Duodenal mucosa (tissue), 2 donors: ENCODE data around the gene SALL1.

ENCODE experiments used
- H3K27ac ChIP-seq: one replicate; pipeline ENCODE4 v1.7.0; 2013; ENCODE audit warnings: low read depth, low read length
- H3K27me3 ChIP-seq, 2 donors: one replicate each; pipeline ENCODE4 v1.7.0; 2013; ENCODE audit warnings: low read length in 2 of 2, control low read depth in 1 of 2; ENCODE audit not compliant: insufficient read depth in 2 of 2, control insufficient read depth in 1 of 2
- H3K36me3 ChIP-seq, 2 donors: one replicate each; pipeline ENCODE4 v1.7.0; 2013; ENCODE audit warnings: low read length in 2 of 2, control low read depth in 1 of 2; ENCODE audit not compliant: insufficient read depth in 2 of 2, control insufficient read depth in 1 of 2
- H3K4me1 ChIP-seq, 2 donors: one replicate each; pipeline ENCODE4 v1.7.0; 2013; ENCODE audit warnings: low read length in 2 of 2, control low read depth in 1 of 2; ENCODE audit not compliant: insufficient read depth in 2 of 2, control insufficient read depth in 1 of 2
- H3K4me3 ChIP-seq, 2 donors: one replicate each; pipeline ENCODE4 v1.7.0; 2013; ENCODE audit warnings: low read length in 2 of 2, low read depth in 1 of 2
- H3K9ac ChIP-seq, 2 donors: one replicate each; pipeline ENCODE4 v1.7.0; 2013; ENCODE audit warnings: low read length in 2 of 2, low read depth in 1 of 2
- H3K9me3 ChIP-seq, 2 donors: one replicate each; pipeline ENCODE4 v1.7.0; 2013; ENCODE audit warnings: low read length in 2 of 2, control low read depth in 1 of 2; ENCODE audit not compliant: control insufficient read depth in 1 of 2

SALL1 gene

DNA sequence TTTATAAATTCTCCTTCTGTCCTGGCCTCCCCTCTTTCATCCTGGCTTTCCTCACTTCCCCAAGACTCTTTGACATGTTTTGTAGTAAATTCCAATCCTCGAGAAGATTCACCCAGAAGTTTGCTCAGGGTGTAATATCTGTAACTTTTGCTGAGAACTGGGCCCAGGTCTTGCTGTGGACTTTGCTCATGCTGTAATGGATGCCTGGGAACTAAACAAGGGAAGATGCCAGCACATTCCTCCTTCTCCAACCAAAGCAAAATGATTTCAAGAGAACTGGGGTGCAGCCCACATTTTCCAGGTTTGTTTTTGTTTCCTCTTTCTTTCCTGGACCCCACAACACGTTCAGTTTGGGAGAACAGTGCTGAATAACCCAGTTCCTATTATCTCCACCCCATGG, 6.6 kb upstream of the SALL1 start:
- H3K27ac ChIP-seq: no peak overlapping the region
- peaks cover 38 to 52% of the 10 kb centered on the region in 2 donors for H3K27me3 ChIP-seq

DNA sequence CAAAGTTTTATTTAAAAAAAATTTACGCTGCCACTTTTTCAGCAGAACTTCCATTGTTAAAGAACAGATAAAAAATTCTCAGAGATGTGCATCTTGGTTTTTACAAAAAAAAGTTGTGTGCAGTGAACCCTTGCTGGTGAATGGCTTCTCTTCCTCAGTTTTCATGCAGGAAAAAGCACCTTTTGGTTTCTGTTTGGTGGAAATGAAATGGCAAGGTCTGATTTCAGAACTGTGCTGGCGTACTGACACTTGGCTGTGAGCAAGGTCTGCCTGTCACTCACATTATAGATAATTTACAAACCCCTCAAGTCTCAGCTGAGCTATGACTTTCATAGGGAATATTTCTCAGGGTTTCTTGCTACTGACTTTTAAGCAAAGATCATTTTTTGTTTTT, 5.7 kb upstream of the SALL1 start:
- H3K27me3 ChIP-seq: peaks cover 40 to 55% of the 10 kb centered on the region in 2 donors
- no peak overlapping the region for H3K27ac ChIP-seq
- no peaks in the 10 kb centered on the region for H3K4me1 ChIP-seq
- H3K4me3 ChIP-seq: no peak overlapping the region
- H3K9ac ChIP-seq: no peak overlapping the region
- H3K9me3 ChIP-seq: no peaks in the 10 kb centered on the region
- H3K36me3 ChIP-seq: no peaks in the 10 kb centered on the region

More for the DNA sequence above, 6.6 kb upstream of the SALL1 start:
- Histone ChIP-seq H3K4me3 (no peak overlapping the region), H3K36me3 (no peaks in the 10 kb centered on the region), H3K4me1 (no peaks in the 10 kb centered on the region), H3K9ac (no peak overlapping the region), H3K9me3 (no peaks in the 10 kb centered on the region)

DNA sequence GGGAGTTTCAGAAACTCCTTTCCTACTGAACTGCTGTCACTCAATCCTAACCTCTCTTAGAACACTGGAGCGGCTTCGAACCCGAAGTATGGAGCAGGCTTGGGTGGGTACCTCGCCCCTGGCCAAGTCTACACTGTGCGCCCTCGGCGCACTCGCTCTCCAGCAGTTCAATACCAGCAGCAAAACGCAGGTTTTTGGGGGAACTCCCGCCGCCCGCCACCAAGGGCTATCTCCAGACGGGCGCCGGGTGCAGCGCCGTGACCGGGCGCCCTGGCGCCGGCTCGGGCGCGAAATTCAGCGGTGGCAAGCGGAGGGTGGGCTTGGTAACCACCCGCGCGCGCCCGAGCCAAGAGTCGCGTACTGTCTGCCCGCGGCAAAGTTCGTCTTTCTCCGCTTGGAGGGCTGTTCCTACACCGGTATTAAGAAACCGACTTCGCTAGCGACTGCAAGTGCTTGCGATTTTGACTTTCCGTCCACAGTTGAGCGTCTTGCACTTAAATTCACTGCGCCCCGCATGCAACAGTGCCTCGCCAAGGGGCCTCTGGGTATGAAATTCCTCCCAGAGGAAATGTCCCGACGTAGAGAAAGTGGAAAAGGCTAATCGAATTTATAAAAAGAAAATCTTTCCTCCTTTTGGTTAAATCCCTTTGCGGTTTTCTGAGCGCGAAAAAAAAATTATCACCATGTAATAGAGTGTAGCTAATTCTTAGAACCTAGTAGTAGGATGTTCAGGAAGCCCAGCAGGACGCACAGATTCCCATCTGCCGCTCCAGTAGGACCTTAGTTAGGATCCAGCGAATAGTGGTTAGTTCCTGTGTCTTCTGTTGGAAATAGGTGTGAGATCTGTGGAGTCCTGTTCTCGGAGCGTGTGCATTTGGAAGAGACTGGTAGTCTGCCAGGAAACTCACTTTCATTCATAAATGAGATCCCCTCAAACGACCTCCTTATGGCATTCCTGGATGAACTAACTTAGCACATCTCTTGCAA, 5.0 kb upstream of the SALL1 start:
- H3K36me3 ChIP-seq: no peaks in the 10 kb centered on the region
- peaks cover 40 to 55% of the 10 kb centered on the region in 2 donors for H3K27me3 ChIP-seq
- no peak overlapping the region for H3K27ac ChIP-seq
- H3K9me3 ChIP-seq: no peaks in the 10 kb centered on the region
- H3K4me1 ChIP-seq: no peaks in the 10 kb centered on the region
- H3K4me3 ChIP-seq: no peak overlapping the region
- H3K9ac ChIP-seq: no peak overlapping the region

DNA sequence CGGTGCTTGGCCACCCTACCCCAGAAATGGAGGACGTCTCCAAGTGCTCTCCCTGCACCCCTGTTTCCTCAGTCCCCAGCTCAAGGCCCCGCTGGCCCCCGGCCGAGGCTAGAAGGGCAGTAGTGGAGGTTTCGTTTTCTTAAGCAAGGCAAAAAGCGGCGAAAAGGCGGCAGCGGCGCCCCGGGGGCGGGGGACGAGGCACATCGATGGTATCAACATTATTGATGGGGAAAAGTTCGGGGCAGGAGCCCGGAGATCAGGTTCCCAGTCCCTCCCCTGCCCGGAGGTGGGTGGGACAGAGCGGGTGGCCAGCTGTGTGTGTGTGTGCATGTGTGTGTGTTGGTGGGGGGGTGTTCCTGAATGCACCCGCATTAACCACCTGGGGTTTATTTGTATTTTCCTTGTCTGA, 4.1 kb upstream of the SALL1 start:
- H3K9me3 ChIP-seq: no peaks in the 10 kb centered on the region
- peak overlapping the region; percentile 50 for H3K27ac ChIP-seq
- H3K4me3 ChIP-seq: peak overlapping the region in 1 of 2 donors; percentile 40
- no peak overlapping the region for H3K9ac ChIP-seq
- H3K27me3 ChIP-seq: peaks cover 44 to 63% of the 10 kb centered on the region in 2 donors
- H3K36me3 ChIP-seq: no peaks in the 10 kb centered on the region
- no peaks in the 10 kb centered on the region for H3K4me1 ChIP-seq

DNA sequence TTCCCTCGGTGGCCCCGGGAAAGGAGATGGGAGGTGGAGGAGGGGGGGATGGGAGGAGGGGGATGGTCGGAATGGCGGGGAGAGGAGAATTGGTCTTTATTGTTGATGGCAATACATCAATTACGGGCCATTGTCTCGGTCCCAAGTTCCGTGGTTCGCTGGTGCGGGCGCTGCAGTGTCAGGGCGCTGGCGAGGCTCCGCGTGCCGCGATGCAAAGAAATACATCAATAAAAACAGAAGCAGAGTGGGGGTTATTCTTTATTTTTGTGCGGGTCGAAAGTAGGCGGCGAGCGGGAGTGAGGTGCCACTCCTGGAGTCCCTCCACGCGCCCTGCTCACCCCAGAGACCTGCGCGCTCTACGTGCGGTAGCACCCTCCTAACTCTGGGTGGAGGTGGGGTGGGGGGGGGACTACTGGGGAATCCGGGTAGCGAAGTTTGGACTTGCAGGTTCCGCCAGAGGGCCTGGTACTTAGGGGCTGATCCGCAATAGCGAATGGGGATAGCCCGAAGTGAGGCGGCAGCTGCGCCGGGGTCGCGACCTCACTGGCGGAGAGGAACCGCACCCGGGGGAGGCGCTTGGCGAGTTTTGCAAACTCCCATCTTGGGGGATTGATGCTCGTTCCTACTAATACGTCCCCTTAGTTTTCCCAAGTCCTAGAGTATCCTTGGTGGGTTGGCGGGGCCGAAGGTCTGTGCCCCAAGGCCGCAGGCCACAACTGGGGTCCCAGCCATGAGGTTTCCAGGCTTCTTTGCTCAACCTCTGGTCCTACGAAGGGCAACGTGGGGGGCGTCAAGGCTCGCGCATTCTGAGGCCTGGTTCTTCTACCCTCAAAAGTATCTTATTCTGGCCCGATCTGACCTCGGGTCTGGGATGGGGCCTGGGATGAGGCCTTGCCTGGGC, 3.5 kb upstream of the SALL1 start:
- H3K27me3 ChIP-seq: peaks cover 51 to 69% of the 10 kb centered on the region in 2 donors
- H3K4me1 ChIP-seq: no peaks in the 10 kb centered on the region
- H3K9me3 ChIP-seq: no peaks in the 10 kb centered on the region
- peak overlapping the region; percentile 50 for H3K27ac ChIP-seq
- peak overlapping the region in 1 of 2 donors; percentile 40 for H3K4me3 ChIP-seq
- H3K36me3 ChIP-seq: no peaks in the 10 kb centered on the region
- H3K9ac ChIP-seq: no peak overlapping the region

DNA sequence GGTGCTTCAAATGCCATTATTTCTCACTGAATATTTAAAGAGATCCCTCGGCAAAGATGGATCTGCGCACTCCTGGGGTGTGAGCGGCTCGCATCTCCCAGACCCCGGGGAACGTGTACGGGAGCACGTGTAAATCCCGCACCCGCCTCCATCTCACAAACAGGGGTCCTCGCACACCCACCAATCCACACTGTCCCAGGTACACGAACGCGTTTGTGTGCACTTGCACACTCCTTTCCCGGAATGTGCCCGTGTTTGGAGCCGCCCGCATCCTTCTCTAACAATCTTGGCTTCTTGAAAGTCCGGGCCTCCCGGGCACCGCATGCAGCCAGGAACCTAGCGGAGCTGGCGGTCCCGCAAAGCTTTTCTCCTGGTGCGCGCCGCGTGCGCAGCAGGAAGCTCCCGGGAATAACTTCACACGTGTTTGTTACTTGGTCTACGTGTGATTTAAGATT, 2.5 kb upstream of the SALL1 start:
- H3K9me3 ChIP-seq: no peaks in the 10 kb centered on the region
- peak overlapping the region; percentile 50 for H3K27ac ChIP-seq
- peaks cover 59 to 77% of the 10 kb centered on the region in 2 donors for H3K27me3 ChIP-seq
- H3K9ac ChIP-seq: no peak overlapping the region
- H3K4me1 ChIP-seq: no peaks in the 10 kb centered on the region
- no peak overlapping the region for H3K4me3 ChIP-seq
- H3K36me3 ChIP-seq: no peaks in the 10 kb centered on the region

DNA sequence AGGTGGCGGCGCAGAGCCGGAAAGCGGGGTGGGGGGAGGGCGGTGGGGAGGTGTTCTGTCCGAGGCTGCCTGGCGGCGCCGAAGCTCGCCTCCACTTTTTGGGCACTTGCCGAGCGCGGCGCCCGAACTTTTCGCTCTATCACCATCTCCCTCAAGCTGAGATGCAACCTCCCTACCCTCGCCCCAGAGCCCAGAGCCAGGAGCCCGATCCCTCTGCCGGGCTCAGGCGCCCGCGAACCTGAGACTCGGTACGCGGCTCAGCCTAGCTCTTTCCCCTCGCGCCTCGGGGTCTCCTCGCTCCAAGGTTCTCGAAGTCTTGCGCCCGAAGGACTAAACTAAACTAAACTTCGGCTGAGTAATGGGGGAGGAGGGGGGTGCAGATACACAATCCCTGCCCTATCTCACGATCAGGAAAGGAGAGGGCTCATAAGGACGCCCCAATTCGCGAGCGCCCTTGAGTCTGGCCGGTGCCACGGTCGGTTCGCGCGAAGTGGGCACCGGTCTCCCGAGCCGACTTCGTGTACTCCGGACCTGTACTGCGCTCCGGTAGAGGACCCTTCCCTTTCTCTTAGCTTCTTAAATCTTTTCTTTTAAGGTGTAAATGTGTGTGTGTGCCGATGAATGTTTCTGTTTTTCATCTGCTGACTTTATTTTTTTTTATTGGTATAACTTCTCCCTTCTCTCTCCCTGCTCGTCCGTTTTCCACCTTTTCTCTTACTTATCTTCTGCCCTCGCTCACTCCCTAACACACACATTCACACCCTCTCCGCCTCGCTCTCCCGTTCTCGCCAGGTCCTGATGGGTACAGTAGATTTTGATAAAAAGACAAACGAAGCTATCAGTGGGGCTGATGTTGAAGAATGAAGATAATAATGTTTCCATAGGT, 1.9 kb upstream of the SALL1 start:
- Histone ChIP-seq H3K27me3 (peaks cover 62 to 84% of the 10 kb centered on the region in 2 donors), H3K9me3 (no peaks in the 10 kb centered on the region), H3K9ac (no peak overlapping the region), H3K4me1 (no peaks in the 10 kb centered on the region), H3K27ac (peak overlapping the region; percentile 70), H3K4me3 (peak overlapping the region; percentile 10 to 15), H3K36me3 (no peaks in the 10 kb centered on the region)

DNA sequence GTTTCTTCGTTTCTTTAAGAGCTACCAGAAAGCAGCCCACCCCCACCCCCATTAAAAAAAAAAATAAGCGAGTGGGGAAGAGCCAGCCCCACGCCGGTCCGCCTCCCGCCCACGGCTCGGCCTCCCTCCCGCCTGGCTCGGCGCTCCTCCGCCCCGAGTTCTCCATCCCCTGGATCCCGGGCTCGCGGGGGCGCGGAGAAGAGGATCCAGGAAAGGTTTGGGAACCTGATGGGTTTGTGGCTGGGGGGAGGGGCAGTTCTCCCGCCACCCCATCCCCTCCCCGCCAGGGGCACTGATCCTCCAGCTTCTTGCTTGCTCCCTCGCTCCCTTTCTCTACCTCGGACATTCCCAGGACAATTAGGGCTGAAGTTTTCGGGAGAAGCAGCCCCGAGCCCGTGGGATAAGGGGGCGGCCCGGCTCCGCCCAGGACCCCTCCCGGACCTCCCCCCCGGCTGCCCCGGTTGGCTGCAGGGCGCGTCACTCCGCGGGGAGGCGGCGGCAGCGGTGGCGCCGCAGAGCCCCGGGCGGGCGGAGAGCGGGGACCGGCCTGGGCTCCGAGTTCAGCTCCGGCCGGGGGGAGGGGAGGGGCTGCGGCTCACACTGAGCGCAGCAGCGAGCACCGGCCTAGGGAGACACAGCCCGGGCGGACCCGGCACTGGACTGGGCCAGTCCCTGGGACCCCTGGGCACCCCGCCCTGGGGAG, 1.0 kb upstream of the SALL1 start:
- H3K9ac ChIP-seq: no peak overlapping the region
- peak overlapping the region in 1 of 2 donors; percentile 15 for H3K4me3 ChIP-seq
- no peaks in the 10 kb centered on the region for H3K36me3 ChIP-seq
- H3K4me1 ChIP-seq: no peaks in the 10 kb centered on the region
- peaks cover 57 to 80% of the 10 kb centered on the region in 2 donors for H3K27me3 ChIP-seq
- H3K27ac ChIP-seq: peak overlapping the region; percentile 70
- no peaks in the 10 kb centered on the region for H3K9me3 ChIP-seq

DNA sequence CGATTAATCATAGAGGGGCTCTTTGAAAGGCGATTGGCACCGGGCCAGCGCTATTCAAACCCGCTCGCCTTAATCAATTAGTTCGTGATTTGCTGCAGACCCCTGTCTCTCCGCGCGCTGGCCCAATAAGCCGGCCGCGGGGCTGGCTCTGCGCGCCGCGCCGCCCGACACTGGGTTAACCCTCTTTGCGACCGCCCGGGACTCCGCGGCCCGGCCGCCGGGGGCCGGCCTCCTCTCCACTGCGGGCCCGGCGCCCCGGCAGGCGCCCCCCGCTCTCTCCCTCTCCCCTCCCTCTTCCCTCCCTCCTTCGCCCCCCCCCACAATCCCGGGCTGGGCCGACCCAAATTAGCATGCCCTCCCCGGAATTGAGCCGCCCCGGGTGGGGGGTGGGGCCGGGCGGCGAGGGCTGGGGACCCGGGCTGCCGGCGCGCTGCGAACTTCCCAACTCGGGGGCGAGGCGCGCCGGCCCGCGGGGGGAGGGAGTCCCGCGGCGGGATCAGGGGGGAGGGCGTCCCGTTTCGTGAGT, 428 bp upstream of the SALL1 start:
- Histone ChIP-seq H3K36me3 (no peaks in the 10 kb centered on the region), H3K27me3 (peaks cover 52 to 74% of the 10 kb centered on the region in 2 donors), H3K4me1 (no peaks in the 10 kb centered on the region), H3K4me3 (peak overlapping the region in 1 of 2 donors; percentile 15), H3K9me3 (no peaks in the 10 kb centered on the region), H3K27ac (peak overlapping the region; percentile 32), H3K9ac (no peak overlapping the region)
